ENCODE results near the gene SYCE1. TPM values are rescaled to one million over a fixed set of nuclear protein-coding genes. Genes with fewer than 3 reads are reported as not detected.

Gene SYCE1
- total RNA-seq, 3 donors from 2014 or later = 3.9 to 5.4 TPM; not detected in 1

DNA sequence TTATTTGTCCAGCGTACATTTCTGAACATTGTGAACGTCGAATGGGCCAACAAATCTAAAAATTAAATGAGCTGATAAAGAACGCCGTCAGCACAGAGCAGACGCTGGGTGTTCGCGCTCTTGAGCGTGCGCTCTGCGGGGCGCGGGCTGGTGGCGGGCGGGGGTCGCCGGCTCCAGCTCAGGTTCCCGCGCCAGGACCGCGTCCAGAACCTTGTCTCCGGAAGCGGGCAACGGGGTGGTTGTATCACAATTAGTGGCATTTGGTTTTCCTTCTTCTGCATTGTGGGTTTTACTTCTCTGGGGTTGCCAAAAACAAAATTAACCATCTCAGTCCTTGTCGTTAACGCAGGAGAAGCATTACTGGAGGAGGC, 35.8 kb downstream of the SYCE1 start:
- no peaks in the 10 kb centered on the region for H3K4me1 ChIP-seq
- no peaks in the 10 kb centered on the region for H3K36me3 ChIP-seq
- no peak overlapping the region for H3K27ac ChIP-seq
- TF ChIP-seq POLR2A (IDR thresholded peaks at IDR 0.05) (no peak), POLR2AphosphoS5 (IDR thresholded peaks at IDR 0.05) (no peak)
- TF ChIP-seq, protein P1, sequence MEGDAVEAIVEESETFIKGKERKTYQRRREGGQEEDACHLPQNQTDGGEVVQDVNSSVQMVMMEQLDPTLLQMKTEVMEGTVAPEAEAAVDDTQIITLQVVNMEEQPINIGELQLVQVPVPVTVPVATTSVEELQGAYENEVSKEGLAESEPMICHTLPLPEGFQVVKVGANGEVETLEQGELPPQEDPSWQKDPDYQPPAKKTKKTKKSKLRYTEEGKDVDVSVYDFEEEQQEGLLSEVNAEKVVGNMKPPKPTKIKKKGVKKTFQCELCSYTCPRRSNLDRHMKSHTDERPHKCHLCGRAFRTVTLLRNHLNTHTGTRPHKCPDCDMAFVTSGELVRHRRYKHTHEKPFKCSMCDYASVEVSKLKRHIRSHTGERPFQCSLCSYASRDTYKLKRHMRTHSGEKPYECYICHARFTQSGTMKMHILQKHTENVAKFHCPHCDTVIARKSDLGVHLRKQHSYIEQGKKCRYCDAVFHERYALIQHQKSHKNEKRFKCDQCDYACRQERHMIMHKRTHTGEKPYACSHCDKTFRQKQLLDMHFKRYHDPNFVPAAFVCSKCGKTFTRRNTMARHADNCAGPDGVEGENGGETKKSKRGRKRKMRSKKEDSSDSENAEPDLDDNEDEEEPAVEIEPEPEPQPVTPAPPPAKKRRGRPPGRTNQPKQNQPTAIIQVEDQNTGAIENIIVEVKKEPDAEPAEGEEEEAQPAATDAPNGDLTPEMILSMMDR (IDR thresholded peaks at IDR 0.05) = no peak
- peaks cover 0 to 46% of the 10 kb centered on the region in 2 donors for H3K27me3 ChIP-seq
- H3K9me3 ChIP-seq = peaks cover 0 to 2% of the 10 kb centered on the region in 2 donors
- DNase-seq (ENCODE audit: low spot score in 2 of 2) = no peak
- intact Hi-C loops (cut with DNase I; ENCODE audit: low total_unique reads) = no loop called here
- peak overlapping the region in 2 of 3 donors; percentile 47 to 56 for H3K4me3 ChIP-seq

- H3K36me3 ChIP-seq = no peaks in the 10 kb centered on the region
- H3K9me3 ChIP-seq = peaks cover 0 to 7% of the 10 kb centered on the region in 2 donors
- intact Hi-C loops (cut with DNase I; ENCODE audit: low total_unique reads) = no loop called here
- peaks cover 0 to 46% of the 10 kb centered on the region in 2 donors for H3K27me3 ChIP-seq
- no peak for TF ChIP-seq POLR2A (IDR thresholded peaks at IDR 0.05)
- TF ChIP-seq, protein P1 (IDR thresholded peaks at IDR 0.05) = no peak
- no peak for TF ChIP-seq POLR2AphosphoS5 (IDR thresholded peaks at IDR 0.05)
- H3K27ac ChIP-seq = no peak overlapping the region
- H3K4me3 ChIP-seq = peak overlapping the region; percentile 3 to 56 (median 47)
- no peak for DNase-seq (ENCODE audit: low spot score in 2 of 2)
- no peaks in the 10 kb centered on the region for H3K4me1 ChIP-seq
These were observed 36.4 kb downstream of the SYCE1 start for GRCh38 chr10:133528845-133529575.

GRCh38 chr10:133528296-133528844, 37.0 kb downstream of the SYCE1 start:
- TF ChIP-seq, protein P1 (IDR thresholded peaks at IDR 0.05) = no peak
- TF ChIP-seq POLR2AphosphoS5 (IDR thresholded peaks at IDR 0.05) (no peak), POLR2A (IDR thresholded peaks at IDR 0.05) (no peak)
- no peaks in the 10 kb centered on the region for H3K4me1 ChIP-seq
- H3K27ac ChIP-seq = no peak overlapping the region
- no peak for DNase-seq (ENCODE audit: low spot score in 2 of 2)
- peaks cover 0 to 46% of the 10 kb centered on the region in 2 donors for H3K27me3 ChIP-seq
- no peaks in the 10 kb centered on the region for H3K36me3 ChIP-seq
- peak overlapping the region; percentile 3 to 56 (median 47) for H3K4me3 ChIP-seq
- intact Hi-C loops (cut with DNase I; ENCODE audit: low total_unique reads) = no loop called here
- peaks cover 0 to 14% of the 10 kb centered on the region in 2 donors for H3K9me3 ChIP-seq

DNA sequence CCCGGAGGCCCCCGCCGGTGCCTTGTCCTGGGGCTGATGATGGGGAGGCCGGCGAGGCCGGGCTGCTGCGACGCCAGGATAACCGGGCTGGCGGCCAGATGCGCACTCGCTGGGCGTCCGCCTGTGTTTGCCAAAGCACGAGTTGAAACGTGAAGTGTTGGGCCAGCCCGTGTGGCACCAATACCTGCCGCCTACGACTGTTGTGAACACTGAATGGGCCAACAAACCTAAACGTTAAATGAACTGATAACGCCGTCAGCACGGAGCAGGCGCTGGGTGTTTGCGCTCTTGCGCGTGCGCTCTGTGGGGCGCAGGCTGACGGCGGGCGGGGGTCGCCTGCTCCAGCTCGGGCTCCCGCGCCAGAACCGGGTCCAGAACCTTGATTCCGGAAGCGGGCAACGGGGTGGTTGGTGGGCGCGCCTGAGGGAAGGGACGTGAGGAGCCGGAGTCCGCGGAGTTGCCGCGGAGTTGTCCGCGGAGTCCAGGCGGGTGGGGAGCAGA, 37.6 kb downstream of the SYCE1 start:
- H3K27ac ChIP-seq = no peak overlapping the region
- peak overlapping the region in 2 of 3 donors; percentile 47 to 56 for H3K4me3 ChIP-seq
- no peaks in the 10 kb centered on the region for H3K4me1 ChIP-seq
- TF ChIP-seq, protein P1 (IDR thresholded peaks at IDR 0.05) = no peak
- TF ChIP-seq POLR2AphosphoS5 (IDR thresholded peaks at IDR 0.05) (no peak), POLR2A (IDR thresholded peaks at IDR 0.05) (no peak)
- H3K36me3 ChIP-seq = no peaks in the 10 kb centered on the region
- peaks cover 0 to 46% of the 10 kb centered on the region in 2 donors for H3K27me3 ChIP-seq
- no peak for DNase-seq (ENCODE audit: low spot score in 2 of 2)
- H3K9me3 ChIP-seq = peaks cover 0 to 19% of the 10 kb centered on the region in 2 donors
- intact Hi-C loops (cut with DNase I; ENCODE audit: low total_unique reads) = no loop called here
